H9 (cell line): Measurements from ENCODE around the gene OGFRL1. TPM values are rescaled to one million over a fixed set of nuclear protein-coding genes. Genes with fewer than 3 reads are reported as not detected.

Source experiments
- DNase-seq: peaks from one replicate; pipeline ENCODE4 v3.0.0-alpha.2; 2017
- H2AFZ ChIP-seq: one replicate; pipeline ENCODE4 v1.6.1; 2013; ENCODE audit warnings: mild to moderate bottlenecking, low read length, control low read depth, moderate library complexity
- H2AK5ac ChIP-seq: 2 replicates; pipeline ENCODE4 v1.6.1; 2013; ENCODE audit warnings: low read length, control low read depth, mixed read lengths; ENCODE audit not compliant: insufficient read length
- H2BK120ac ChIP-seq: one replicate; pipeline ENCODE4 v1.6.1; 2013; ENCODE audit warnings: low read depth, mild to moderate bottlenecking, low read length, control low read depth, inconsistent platforms; ENCODE audit not compliant: poor library complexity, severe bottlenecking
- H2BK12ac ChIP-seq: 2 replicates; pipeline ENCODE4 v1.6.1; 2013; ENCODE audit warnings: low read length, control low read depth, mixed read lengths, low read depth; ENCODE audit not compliant: insufficient read length
- H2BK15ac ChIP-seq: 2 replicates; pipeline ENCODE4 v1.6.1; 2013; ENCODE audit warnings: low read depth, low read length, control low read depth
- H2BK20ac ChIP-seq: one replicate; pipeline ENCODE4 v1.6.1; 2013; ENCODE audit warnings: low read depth, mild to moderate bottlenecking, low read length, control low read depth, inconsistent platforms; ENCODE audit not compliant: poor library complexity, severe bottlenecking
- H2BK5ac ChIP-seq: 2 replicates; pipeline ENCODE4 v1.6.1; 2013; ENCODE audit warnings: low read length, control low read depth, mixed read lengths; ENCODE audit not compliant: insufficient read length
- H3K14ac ChIP-seq: 2 replicates; pipeline ENCODE4 v1.6.1; 2013; ENCODE audit warnings: low read length, control low read depth; ENCODE audit not compliant: insufficient read depth
- H3K18ac ChIP-seq: 2 replicates; pipeline ENCODE4 v1.6.1; 2013; ENCODE audit warnings: low read depth, mild to moderate bottlenecking, mixed read lengths, low read length, control low read depth; ENCODE audit not compliant: insufficient read length
- H3K23ac ChIP-seq: 2 replicates; pipeline ENCODE4 v1.6.1; 2013; ENCODE audit warnings: low read length, control low read depth, mixed read lengths, low read depth; ENCODE audit not compliant: insufficient read length
- H3K23me2 ChIP-seq: 2 replicates; pipeline ENCODE4 v1.6.1; 2013; ENCODE audit warnings: low read depth, mild to moderate bottlenecking, mixed read lengths, low read length, control low read depth; ENCODE audit not compliant: insufficient read length, poor library complexity, severe bottlenecking
- H3K27ac ChIP-seq: 2 replicates; pipeline ENCODE4 v1.5.1; 2013; ENCODE audit warnings: low read length, control low read depth, mixed read lengths, low read depth; ENCODE audit not compliant: insufficient read length
- H3K27me3 ChIP-seq: 2 replicates; pipeline ENCODE4 v1.6.1; 2013; ENCODE audit warnings: low read length, control low read depth, inconsistent platforms; ENCODE audit not compliant: insufficient read depth
- H3K4ac ChIP-seq: 2 replicates; pipeline ENCODE4 v1.6.1; 2013; ENCODE audit warnings: low read depth, mild to moderate bottlenecking, control low read depth, inconsistent platforms, low read length, moderate library complexity
- H3K4me1 ChIP-seq: 2 replicates; pipeline ENCODE4 v1.6.1; 2013; ENCODE audit warnings: low read length, control low read depth, inconsistent platforms; ENCODE audit not compliant: insufficient read depth
- H3K4me2 ChIP-seq: 2 replicates; pipeline ENCODE4 v1.6.1; 2013; ENCODE audit warnings: low read length, control low read depth, mixed read lengths; ENCODE audit not compliant: insufficient read length, insufficient read depth
- H3K56ac ChIP-seq: 2 replicates; pipeline ENCODE4 v1.6.1; 2013; ENCODE audit warnings: low read depth, mild to moderate bottlenecking, mixed read lengths, low read length, control low read depth; ENCODE audit not compliant: insufficient read length
- H3K79me1 ChIP-seq: 2 replicates; pipeline ENCODE4 v1.6.1; 2013; ENCODE audit warnings: low read depth, mild to moderate bottlenecking, moderate library complexity, low read length, control low read depth, inconsistent platforms; ENCODE audit not compliant: insufficient read depth, poor library complexity, severe bottlenecking
- H3K79me2 ChIP-seq: 2 replicates; pipeline ENCODE4 v1.6.1; 2013; ENCODE audit warnings: low read length, control low read depth, inconsistent platforms; ENCODE audit not compliant: insufficient read depth
- H3K9ac ChIP-seq: 2 replicates; pipeline ENCODE4 v1.6.1; 2013; ENCODE audit warnings: low read length, control low read depth, mixed read lengths; ENCODE audit not compliant: insufficient read length; ENCODE audit errors: extremely low read depth
- H3K9me3 ChIP-seq: one replicate; pipeline ENCODE4 v1.6.1; 2013; ENCODE audit warnings: low read depth, low read length, inconsistent platforms; ENCODE audit not compliant: control insufficient read depth
- H3T11ph ChIP-seq: one replicate; pipeline ENCODE4 v1.6.1; 2013; ENCODE audit warnings: mild to moderate bottlenecking, low read length, control low read depth, inconsistent platforms
- H4K20me1 ChIP-seq: one replicate; pipeline ENCODE4 v1.6.1; 2013; ENCODE audit not compliant: control insufficient read depth, insufficient read length, insufficient read depth
- H4K5ac ChIP-seq: 2 replicates; pipeline ENCODE4 v1.6.1; 2013; ENCODE audit warnings: low read depth, mild to moderate bottlenecking, mixed read lengths, low read length, control low read depth; ENCODE audit not compliant: insufficient read length
- H4K8ac ChIP-seq: replicated peaks from 2 replicates; pipeline ENCODE4 v1.6.1; 2013; ENCODE audit warnings: low read length, control low read depth, mixed read lengths, low read depth; ENCODE audit not compliant: insufficient read length
- H4K91ac ChIP-seq: 2 replicates; pipeline ENCODE4 v1.6.1; 2013; ENCODE audit warnings: low read depth, mild to moderate bottlenecking, moderate library complexity, mixed read lengths, low read length, control low read depth; ENCODE audit not compliant: insufficient read length
- H3K27ac Mint-ChIP-seq, 3 experiments: 2 replicates in 2 of 3; 3 replicates in 1 of 3; pipeline ENCODE4 v1.8.0; 2020 to 2021; ENCODE audit warnings: mixed read lengths in 3 of 3, mild to moderate bottlenecking in 1 of 3, moderate library complexity in 1 of 3
- H3K27me3 Mint-ChIP-seq: 2 replicates; pipeline ENCODE4 v1.8.0; 2021; ENCODE audit warnings: low read depth, mild to moderate bottlenecking, moderate library complexity, mixed read lengths
- H3K36me3 Mint-ChIP-seq, 3 experiments: 2 replicates in 2 of 3; 3 replicates in 1 of 3; pipeline ENCODE4 v1.8.0; 2020 to 2021; ENCODE audit warnings: low read depth in 3 of 3, mixed read lengths in 3 of 3; ENCODE audit not compliant: insufficient read depth in 1 of 3
- H3K4me1 Mint-ChIP-seq, 2 experiments: 2 replicates each; pipeline ENCODE4 v1.8.0; 2020; ENCODE audit warnings: mixed read lengths in 2 of 2
- H3K4me3 Mint-ChIP-seq, 2 experiments: 2 replicates in 1 of 2; 3 replicates in 1 of 2; pipeline ENCODE4 v1.8.0; 2020 to 2021; ENCODE audit warnings: mild to moderate bottlenecking in 2 of 2, mixed read lengths in 2 of 2, moderate library complexity in 1 of 2
- H3K9me3 Mint-ChIP-seq, 2 experiments: 2 replicates in 1 of 2; 3 replicates in 1 of 2; pipeline ENCODE4 v1.8.0; 2020; ENCODE audit warnings: mild to moderate bottlenecking in 2 of 2, mixed read lengths in 2 of 2, moderate library complexity in 1 of 2
- WGBS: extraction: QIAGEN DNeasy Blood & Tissue Kit; methylation state at CpG from one replicate; pipeline ENCODE4 v1.1.7; 2013; ENCODE audit warnings: missing lambda C conversion rate, low lambda C conversion rate, mixed read lengths; ENCODE audit not compliant: insufficient read length; ENCODE audit errors: extremely low coverage; 5-methylcytosine and 5-hydroxymethylcytosine counted together
- long read RNA-seq: library from polyadenylated mRNA; unstranded; transcript quantifications from one replicate; pipeline ENCODE4 v2.0.0, GENCODE V29; 2020
- total RNA-seq: library from RNA; stranded (reverse); gene quantifications from 2 replicates; pipeline ENCODE4 v1.2.1, GENCODE V29; 2021
- TF ChIP-seq, protein P1 (sequence below): fragments of 200-600 bp; sonication (generic); conservative IDR thresholded peaks from 3 replicates; pipeline ENCODE4 v1.8.0; 2021; ENCODE audit warnings: antibody characterized with exemption, mild to moderate bottlenecking

OGFRL1 gene
- total RNA-seq = 2.8 and 2.9 TPM in 2 replicates
- long read RNA-seq, full-length matches to known transcripts = 1 of 2 reads
- long read RNA-seq, partial matches to known transcripts = 0 of 2 reads
- long read RNA-seq, other reads (novel, unspliced or antisense) = 1 of 2 reads

DNA sequence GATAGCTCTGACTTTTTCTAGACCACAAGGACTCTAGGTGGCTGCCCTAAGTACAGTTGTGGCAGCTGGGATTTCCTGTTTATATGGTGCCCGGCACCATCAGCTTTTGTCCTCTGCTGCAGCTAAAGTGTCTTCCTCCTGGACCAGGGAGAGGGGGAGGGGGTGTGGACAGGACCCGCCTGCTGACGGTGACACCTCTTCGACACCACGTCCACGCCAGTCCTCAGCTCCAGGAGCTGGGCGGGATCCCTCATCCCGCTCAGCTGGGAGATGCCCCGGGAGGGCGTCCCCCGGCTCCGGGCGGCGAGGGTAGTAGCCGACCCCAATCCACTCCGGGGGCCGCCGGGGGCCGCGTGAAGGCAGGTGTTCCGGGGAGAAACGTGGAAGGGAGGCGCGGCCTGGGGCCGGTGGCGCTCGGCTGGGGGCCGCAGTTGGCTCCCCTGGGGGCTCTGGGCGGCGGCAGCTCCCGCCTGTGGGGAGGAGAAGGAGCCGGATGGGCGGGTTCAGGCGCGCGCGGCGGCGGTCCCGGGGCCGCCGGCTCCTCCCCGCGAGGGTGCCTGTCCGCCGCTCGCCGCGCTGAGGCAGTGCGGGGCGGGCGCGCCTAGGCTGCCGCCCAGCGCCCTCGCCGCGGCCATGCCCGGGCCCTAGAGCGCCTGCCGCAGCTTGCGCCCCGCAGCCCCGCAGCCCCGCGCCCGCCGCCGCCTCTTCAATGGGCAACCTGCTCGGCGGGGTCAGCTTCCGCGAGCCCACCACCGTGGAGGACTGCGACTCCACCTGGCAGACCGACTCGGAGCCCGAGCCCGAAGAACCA, at the start of gene OGFRL1:
Gene OGFRL1 (plus strand): TSS at position 584 of the 811 bp plus-strand sequence. CDS start 126 bp downstream, at position 710.
- peaks cover 9% of the 10 kb centered on the region for H3K23me2 ChIP-seq
- Mint-ChIP-seq H3K27me3 (peaks cover 9% of the 10 kb centered on the region), H3K4me1 (peaks cover 26% of the 10 kb centered on the region in 2 experiments), H3K9me3 (no peaks in the 10 kb centered on the region), H3K4me3 (peak within 1 kb of the TSS; percentile 65 to 84), H3K27ac (no peak within 1 kb of the TSS), H3K36me3 (no peaks in the 10 kb centered on the region)
- H4K20me1 ChIP-seq = no peaks in the 10 kb centered on the region
- no peaks in the 10 kb centered on the region; the same call in 1 of the 2 replicates for H3K27me3 ChIP-seq
- no peak within 1 kb of the TSS for H3K56ac ChIP-seq
- peaks cover 5% of the 10 kb centered on the region; the same call in 1 of the 2 replicates for H3K79me2 ChIP-seq
- peak within 1 kb of the TSS; percentile 84 for H3K4me2 ChIP-seq
- H2AFZ ChIP-seq = peak within 1 kb of the TSS; percentile 32
- H3K79me1 ChIP-seq = no peaks in the 10 kb centered on the region
- no peak within 1 kb of the TSS for H3T11ph ChIP-seq
- no peak within 1 kb of the TSS for H3K4ac ChIP-seq
- H3K23ac ChIP-seq = no peak within 1 kb of the TSS
- H4K91ac ChIP-seq = no peak within 1 kb of the TSS
- H3K27ac ChIP-seq = no peak within 1 kb of the TSS
- no peak within 1 kb of the TSS for H2BK5ac ChIP-seq
- H3K18ac ChIP-seq = peak within 1 kb of the TSS; percentile 53
- H4K5ac ChIP-seq = no peak within 1 kb of the TSS
- peak; percentile 63 for DNase-seq
- no peak within 1 kb of the TSS for H4K8ac ChIP-seq
- TF ChIP-seq, protein P1, sequence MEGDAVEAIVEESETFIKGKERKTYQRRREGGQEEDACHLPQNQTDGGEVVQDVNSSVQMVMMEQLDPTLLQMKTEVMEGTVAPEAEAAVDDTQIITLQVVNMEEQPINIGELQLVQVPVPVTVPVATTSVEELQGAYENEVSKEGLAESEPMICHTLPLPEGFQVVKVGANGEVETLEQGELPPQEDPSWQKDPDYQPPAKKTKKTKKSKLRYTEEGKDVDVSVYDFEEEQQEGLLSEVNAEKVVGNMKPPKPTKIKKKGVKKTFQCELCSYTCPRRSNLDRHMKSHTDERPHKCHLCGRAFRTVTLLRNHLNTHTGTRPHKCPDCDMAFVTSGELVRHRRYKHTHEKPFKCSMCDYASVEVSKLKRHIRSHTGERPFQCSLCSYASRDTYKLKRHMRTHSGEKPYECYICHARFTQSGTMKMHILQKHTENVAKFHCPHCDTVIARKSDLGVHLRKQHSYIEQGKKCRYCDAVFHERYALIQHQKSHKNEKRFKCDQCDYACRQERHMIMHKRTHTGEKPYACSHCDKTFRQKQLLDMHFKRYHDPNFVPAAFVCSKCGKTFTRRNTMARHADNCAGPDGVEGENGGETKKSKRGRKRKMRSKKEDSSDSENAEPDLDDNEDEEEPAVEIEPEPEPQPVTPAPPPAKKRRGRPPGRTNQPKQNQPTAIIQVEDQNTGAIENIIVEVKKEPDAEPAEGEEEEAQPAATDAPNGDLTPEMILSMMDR = no peak
- H2BK20ac ChIP-seq = no peak within 1 kb of the TSS
- no peak within 1 kb of the TSS for H2BK15ac ChIP-seq
- peaks cover 3% of the 10 kb centered on the region; the same call in 1 of the 2 replicates for H3K4me1 ChIP-seq
- H3K9ac ChIP-seq = peak within 1 kb of the TSS; percentile 68
- H2BK12ac ChIP-seq = no peak within 1 kb of the TSS
- H2AK5ac ChIP-seq = no peak within 1 kb of the TSS
- no peaks in the 10 kb centered on the region for H3K9me3 ChIP-seq
- H2BK120ac ChIP-seq = no peak within 1 kb of the TSS
- WGBS = no CpG with 5 or more reads among the region's 79 CpGs
- H3K14ac ChIP-seq = peak within 1 kb of the TSS; percentile 26; the same call in 1 of the 2 replicates
